Esophagus squamous epithelium (tissue), 4 donors: ENCODE data around the gene GP5.

Experiments
- CTCF ChIP-seq, 6 experiments: fragments of 450-650 bp in 4 of 6; fragments of 200-600 bp in 2 of 6; sonication (generic) in 2 of 6; IDR thresholded peaks; one replicate each; pipeline ENCODE4 v1.5.1; 2016 to 2019; ENCODE audit warnings: antibody characterized with exemption in 6 of 6, mild to moderate bottlenecking in 4 of 6, moderate library complexity in 4 of 6
- POLR2A ChIP-seq, 4 donors: fragments of 450-650 bp; IDR thresholded peaks; one replicate each; pipeline ENCODE4 v1.6.1; 2017; ENCODE audit warnings: antibody characterized with exemption in 4 of 4, mild to moderate bottlenecking in 4 of 4, moderate library complexity in 3 of 4

- TF ChIP-seq CTCF (IDR thresholded peaks at IDR 0.05) = no peak
- no peak for TF ChIP-seq POLR2A (IDR thresholded peaks at IDR 0.05)
Measured at GRCh38 chr3:194360568-194360967, 38.5 kb downstream of the GP5 start.
